HCT116 (cell line): Measurements from ENCODE around the gene NDOR1. TPM values are rescaled to one million over a fixed set of nuclear protein-coding genes. Genes with fewer than 3 reads are reported as not detected.

Experiments used
- ATAC-seq: fragments of 200-7000 bp; cut with Tn5 transposase; 2 replicates; pipeline ENCODE4 v1.9.1; 2020; ENCODE audit warnings: mild to moderate bottlenecking, moderate library complexity
- BruUV-seq: library from RNA; stranded (reverse); fragments of 400-500 nt; replicated peaks from 2 replicates; lab custom pipeline; 2021; lab: Mats Ljungman, UMichigan
- CTCF ChIA-PET: fragments of 300-600 bp; sonication (Branson Sonifier 250); formaldehyde crosslinking; loops from one replicate; lab custom pipeline; 2021; ENCODE audit warnings: antibody characterized with exemption; lab: Charles Lee
- POLR2A ChIA-PET: fragments of 300-600, 350-600 bp; sonication (Branson Sonifier 250); formaldehyde crosslinking; loops from one replicate; lab custom pipeline; 2021; ENCODE audit warnings: antibody characterized with exemption; lab: Charles Lee
- RAD21 ChIA-PET, 2 experiments: fragments of 300-600 bp; sonication (Branson Sonifier 250); formaldehyde crosslinking; loops; one replicate each; lab custom pipeline; 2023; ENCODE audit warnings: low total read pairs in 2 of 2; ENCODE audit not compliant: uncharacterized antibody in 2 of 2, unreplicated experiment in 2 of 2, low non-redundant PET in 1 of 2; lab: Charles Lee
- DNase-seq: peaks from one replicate; pipeline ENCODE4 v3.0.0-alpha.2; 2010; ENCODE audit warnings: low read depth, low spot score
- H2AFZ ChIP-seq: fragments of 200-600 bp; shearing (Covaris generic), sonication (generic); 2 replicates; pipeline ENCODE4 v1.6.1; 2017; ENCODE audit warnings: low read depth, mixed run types, mixed read lengths, antibody characterized with exemption, low read length; ENCODE audit not compliant: poor library complexity, severe bottlenecking
- H3K27ac ChIP-seq: 2 replicates; pipeline ENCODE4 v1.5.1; 2012; ENCODE audit warnings: low read depth, low read length
- H3K27me3 ChIP-seq: fragments of 200-600 bp; sonication (generic); 2 replicates; pipeline ENCODE4 v1.6.1; 2016; ENCODE audit warnings: mixed run types, low read length, mixed read lengths; ENCODE audit not compliant: insufficient read depth
- H3K36me3 ChIP-seq, 2 experiments: fragments of 200-500 bp in 1 of 2; fragments of 200-600 bp in 1 of 2; sonication (Bioruptor generic) in 1 of 2; sonication (generic) in 1 of 2; 2 replicates each; pipeline versions ENCODE4 v1.5.1 to v1.6.1; 2014 to 2016; ENCODE audit warnings: low read length in 2 of 2, inconsistent platforms in 1 of 2, mixed read lengths in 1 of 2, mixed run types in 1 of 2; ENCODE audit not compliant: insufficient read depth in 2 of 2, control insufficient read depth in 1 of 2
- H3K4me1 ChIP-seq, 2 experiments: fragments of 200-600 bp in 1 of 2; sonication (generic) in 1 of 2; 2 replicates each; pipeline versions ENCODE4 v1.5.1 to v1.6.1; 2012 to 2017; ENCODE audit warnings: low read length in 2 of 2, inconsistent platforms in 1 of 2, mild to moderate bottlenecking in 1 of 2, mixed read lengths in 1 of 2, mixed run types in 1 of 2, moderate library complexity in 1 of 2; ENCODE audit not compliant: insufficient read depth in 2 of 2, control insufficient read depth in 1 of 2
- H3K4me2 ChIP-seq: fragments of 200-600 bp; sonication (generic); 2 replicates; pipeline ENCODE4 v1.6.1; 2017; ENCODE audit warnings: mixed run types, low read length, mixed read lengths
- H3K4me3 ChIP-seq, 2 experiments: fragments of 200-600 bp in 1 of 2; sonication (generic) in 1 of 2; replicated peaks in 1 of 2; 2 replicates each; pipeline ENCODE4 v1.5.1; 2011 to 2016; ENCODE audit warnings: low read length in 2 of 2, control low read depth in 1 of 2, low read depth in 1 of 2, mild to moderate bottlenecking in 1 of 2, mixed read lengths in 1 of 2, mixed run types in 1 of 2
- H3K79me2 ChIP-seq: fragments of 200-600 bp; sonication (generic); 2 replicates; pipeline ENCODE4 v1.6.1; 2017; ENCODE audit warnings: mild to moderate bottlenecking, mixed run types, low read length, moderate library complexity, mixed read lengths; ENCODE audit not compliant: insufficient read depth
- H3K9ac ChIP-seq: fragments of 200-600 bp; sonication (generic); 2 replicates; pipeline ENCODE4 v1.6.1; 2016; ENCODE audit warnings: low read length, mixed read lengths
- H3K9me2 ChIP-seq: fragments of 200-600 bp; sonication (generic), shearing (Covaris generic); 2 replicates; pipeline ENCODE4 v1.6.1; 2017; ENCODE audit warnings: mixed run types, mild to moderate bottlenecking, moderate library complexity; ENCODE audit not compliant: insufficient read depth
- H3K9me3 ChIP-seq, 2 experiments: fragments of 200-500 bp in 1 of 2; fragments of 200-600 bp in 1 of 2; sonication (Bioruptor generic) in 1 of 2; sonication (generic) in 1 of 2; 2 replicates each; pipeline ENCODE4 v1.6.1; 2014 to 2017; ENCODE audit warnings: low read length in 2 of 2, mixed read lengths in 2 of 2, inconsistent platforms in 1 of 2, low read depth in 1 of 2, mild to moderate bottlenecking in 1 of 2, mixed run types in 1 of 2, moderate library complexity in 1 of 2; ENCODE audit not compliant: control insufficient read depth in 1 of 2, insufficient read depth in 1 of 2
- H4K20me1 ChIP-seq: fragments of 200-600 bp; sonication (generic), shearing (Covaris generic); 2 replicates; pipeline ENCODE4 v1.6.1; 2017; ENCODE audit warnings: mixed run types, mild to moderate bottlenecking, moderate library complexity; ENCODE audit not compliant: insufficient read depth
- CBX3 ChIP-seq: IDR thresholded peaks from 2 replicates; pipeline ENCODE4 v1.6.1; 2012; ENCODE audit warnings: low read depth
- CEBPB ChIP-seq: IDR thresholded peaks from 2 replicates; pipeline ENCODE4 v1.6.1; 2012; ENCODE audit warnings: low read depth
- CTCF ChIP-seq, 3 experiments: fragments of 200-600 bp in 1 of 3; sonication (generic) in 1 of 3; IDR thresholded peaks in 2 of 3; conservative IDR thresholded peaks in 1 of 3; 2 replicates each; pipeline ENCODE4 v1.5.1; 2012 to 2017; ENCODE audit warnings: low read depth in 2 of 3, low read length in 2 of 3, antibody characterized with exemption in 1 of 3, borderline replicate concordance in 1 of 3, control low read depth in 1 of 3, mild to moderate bottlenecking in 1 of 3, mixed read lengths in 1 of 3, mixed run types in 1 of 3, moderate library complexity in 1 of 3; ENCODE audit not compliant: insufficient read depth in 1 of 3
- EGR1 ChIP-seq: IDR thresholded peaks from 2 replicates; pipeline ENCODE4 v1.6.1; 2012; ENCODE audit warnings: low read depth
- ELF1 ChIP-seq: IDR thresholded peaks from 2 replicates; pipeline ENCODE4 v1.6.1; 2012; ENCODE audit warnings: low read depth, borderline replicate concordance
- EZH2phosphoT487 ChIP-seq: fragments of 200-600 bp; IDR thresholded peaks from 2 replicates; pipeline ENCODE4 v1.6.1; 2018; ENCODE audit warnings: antibody characterized with exemption, borderline replicate concordance
- FOSL1 ChIP-seq: IDR thresholded peaks from 2 replicates; pipeline ENCODE4 v1.6.1; 2012; ENCODE audit warnings: low read depth
- SIN3A ChIP-seq: IDR thresholded peaks from 2 replicates; pipeline ENCODE4 v1.6.1; 2012; ENCODE audit warnings: low read depth
- SP1 ChIP-seq: IDR thresholded peaks from 2 replicates; pipeline ENCODE4 v1.6.1; 2012; ENCODE audit warnings: low read depth
- TCF7L2 ChIP-seq: IDR thresholded peaks from 2 replicates; pipeline ENCODE4 v1.7.0; 2011; ENCODE audit warnings: borderline replicate concordance, inconsistent platforms; ENCODE audit not compliant: insufficient read depth, insufficient read length; ENCODE audit errors: extremely low read depth
- ZBTB33 ChIP-seq: IDR thresholded peaks from 2 replicates; pipeline ENCODE4 v1.6.1; 2011; ENCODE audit warnings: mild to moderate bottlenecking, low read length, moderate library complexity; ENCODE audit not compliant: insufficient replicate concordance; ENCODE audit errors: extremely low read depth
- ZFX ChIP-seq: fragments of 450-650 bp; IDR thresholded peaks from 2 replicates; pipeline ENCODE4 v1.6.1; 2017
- ZNF274 ChIP-seq: fragments of 200-500 bp; sonication (Bioruptor generic); IDR thresholded peaks from 2 replicates; pipeline ENCODE4 v1.6.1; 2014; ENCODE audit warnings: mild to moderate bottlenecking, low read depth, low read length, inconsistent platforms
- intact Hi-C: fragments of 100-400 bp; cut with micrococcal nuclease; formaldehyde crosslinking; loops from 2 replicates; pipeline ENCODE4 v1.10.0; 2022
- total RNA-seq: library from RNA; stranded (reverse); gene quantifications from one replicate; pipeline ENCODE4 v1.2.1, GENCODE V29; 2021; ENCODE audit not compliant: unreplicated experiment
- TF ChIP-seq, protein P1 (sequence below): IDR thresholded peaks from 2 replicates; pipeline ENCODE4 v1.6.1; 2012
- TF ChIP-seq, protein P2 (sequence below): IDR thresholded peaks from 2 replicates; pipeline ENCODE4 v1.6.1; 2012

Gene NDOR1
- total RNA-seq, 1 experiment from 2014 or later: 28.4 TPM

GRCh38 chr9:137221506-137222111 lies 16.1 kb downstream of the NDOR1 start:
- Histone ChIP-seq H3K27me3 (no peaks in the 10 kb centered on the region), H3K9me3 (no peaks in the 10 kb centered on the region), H3K36me3 (no peaks in the 10 kb centered on the region), H3K4me3 (peak overlapping the region; percentile 50 to 60), H3K9ac (peak overlapping the region; percentile 59), H3K4me1 (peaks cover 51 to 80% of the 10 kb centered on the region in 2 experiments), H4K20me1 (no peaks in the 10 kb centered on the region), H3K27ac (peak overlapping the region; percentile 98; the same call in 1 of the 2 replicates), H3K9me2 (no peaks in the 10 kb centered on the region), H3K79me2 (no peaks in the 10 kb centered on the region), H2AFZ (no peak overlapping the region), H3K4me2 (peak overlapping the region; percentile 74)
- CTCF ChIA-PET: no interaction called here
- intact Hi-C loops: loop anchor here (2.0 to 10.0 kb wide), 3 partner anchors 17 to 437 kb away; partner anchors contain the start of genes NDOR1 and TMEM203
- DNase-seq (no peak), ATAC-seq (no peak)
- TF ChIP-seq, protein P1, sequence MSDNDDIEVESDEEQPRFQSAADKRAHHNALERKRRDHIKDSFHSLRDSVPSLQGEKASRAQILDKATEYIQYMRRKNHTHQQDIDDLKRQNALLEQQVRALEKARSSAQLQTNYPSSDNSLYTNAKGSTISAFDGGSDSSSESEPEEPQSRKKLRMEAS: no peak
- no peak for TF ChIP-seq ELF1
- no peak for TF ChIP-seq CEBPB
- TF ChIP-seq, protein P2, sequence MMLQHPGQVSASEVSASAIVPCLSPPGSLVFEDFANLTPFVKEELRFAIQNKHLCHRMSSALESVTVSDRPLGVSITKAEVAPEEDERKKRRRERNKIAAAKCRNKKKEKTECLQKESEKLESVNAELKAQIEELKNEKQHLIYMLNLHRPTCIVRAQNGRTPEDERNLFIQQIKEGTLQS: no peak
- no peak for TF ChIP-seq TCF7L2
- TF ChIP-seq FOSL1: no peak
- no peak for TF ChIP-seq ZBTB33
- TF ChIP-seq CTCF (IDR thresholded peaks at IDR 0.05 in 2 of 3, conservative IDR thresholded peaks at IDR 0.05 in 1 of 3; ENCODE audit: borderline replicate concordance in 1 of 3, insufficient read depth in 1 of 3, low read depth in 2 of 3, low read length in 2 of 3): no peak
- TF ChIP-seq SIN3A: no peak
- no peak for TF ChIP-seq EGR1
- no peak for TF ChIP-seq ZFX
- TF ChIP-seq ZNF274: no peak
- no peak for TF ChIP-seq CBX3
- no peak for TF ChIP-seq EZH2phosphoT487
- TF ChIP-seq SP1: no peak
- RAD21 ChIA-PET: no interaction called here
- POLR2A ChIA-PET: interaction anchor here (1.2 kb wide), 1 partner anchor 19 kb away, joined by 3 read pairs; the partner anchor contains the start of gene TUBB4B
- no TSS peak for BruUV-seq
